ENCODE measurements around the gene PARD3B.

DNA sequence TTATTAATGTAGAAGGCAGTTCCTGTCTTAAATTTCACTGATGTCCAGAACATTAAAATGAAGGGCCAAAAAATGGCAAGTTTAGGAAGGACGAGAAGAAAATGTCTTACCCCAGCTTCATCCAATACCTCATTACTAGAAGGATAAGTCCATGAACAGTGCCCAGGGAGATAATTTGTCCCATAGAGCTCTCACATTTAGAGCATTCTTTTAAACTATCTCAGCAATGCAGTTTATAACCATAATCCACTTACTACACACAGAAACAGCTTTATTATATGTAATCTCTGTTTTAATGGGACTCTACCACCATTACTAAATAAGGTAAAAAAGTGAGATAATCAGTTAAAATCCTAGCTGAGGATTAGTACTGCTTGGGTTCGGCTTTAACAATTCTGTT is 142.5 kb downstream of the PARD3B start:
- TF ChIP-seq MAFK (IDR thresholded peaks at IDR 0.05; ENCODE audit: low read depth, low read length) (no peak), RFX5 (IDR thresholded peaks at IDR 0.05; ENCODE audit: borderline replicate concordance, low read depth, low read length) (no peak), CTCF (IDR thresholded peaks at IDR 0.05; ENCODE audit: control extremely low read depth in 1 of 3, insufficient read depth in 1 of 3, low read depth in 1 of 3, low read length in 3 of 3) (no peak), EP300 (IDR thresholded peaks at IDR 0.05; ENCODE audit: borderline replicate concordance in 1 of 2, low read depth in 2 of 2, low read length in 2 of 2) (no peak), BCL11A (IDR thresholded peaks at IDR 0.05; ENCODE audit: low read depth in 2 of 2, low read length in 2 of 2) (no peak), TEAD4 (IDR thresholded peaks at IDR 0.05; ENCODE audit: low read depth, low read length) (no peak)
- TF ChIP-seq, protein P1, sequence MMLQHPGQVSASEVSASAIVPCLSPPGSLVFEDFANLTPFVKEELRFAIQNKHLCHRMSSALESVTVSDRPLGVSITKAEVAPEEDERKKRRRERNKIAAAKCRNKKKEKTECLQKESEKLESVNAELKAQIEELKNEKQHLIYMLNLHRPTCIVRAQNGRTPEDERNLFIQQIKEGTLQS (IDR thresholded peaks at IDR 0.05; ENCODE audit: insufficient read depth, low read depth, low read length): no peak
- TF ChIP-seq, protein P2, sequence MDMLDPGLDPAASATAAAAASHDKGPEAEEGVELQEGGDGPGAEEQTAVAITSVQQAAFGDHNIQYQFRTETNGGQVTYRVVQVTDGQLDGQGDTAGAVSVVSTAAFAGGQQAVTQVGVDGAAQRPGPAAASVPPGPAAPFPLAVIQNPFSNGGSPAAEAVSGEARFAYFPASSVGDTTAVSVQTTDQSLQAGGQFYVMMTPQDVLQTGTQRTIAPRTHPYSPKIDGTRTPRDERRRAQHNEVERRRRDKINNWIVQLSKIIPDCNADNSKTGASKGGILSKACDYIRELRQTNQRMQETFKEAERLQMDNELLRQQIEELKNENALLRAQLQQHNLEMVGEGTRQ (IDR thresholded peaks at IDR 0.05; ENCODE audit: low read length): no peak

Measured in H1 (cell line).